H1 (cell line): ENCODE results near the gene LTA4H. TPM values are rescaled to one million over a fixed set of nuclear protein-coding genes. Genes with fewer than 3 reads are reported as not detected.

Experiments used
- BRCA1 ChIP-seq: IDR thresholded peaks from 2 replicates; pipeline ENCODE4 v1.6.1; 2012; ENCODE audit warnings: low read depth, low read length, improper control_type of control experiment
- CHD1 ChIP-seq: IDR thresholded peaks from 2 replicates; pipeline ENCODE4 v1.6.1; 2012; ENCODE audit warnings: low read depth, low read length, improper control_type of control experiment
- GTF2F1 ChIP-seq: IDR thresholded peaks from 2 replicates; pipeline ENCODE4 v1.6.1; 2012; ENCODE audit warnings: low read depth, low read length, improper control_type of control experiment, borderline replicate concordance
- USF2 ChIP-seq: IDR thresholded peaks from 2 replicates; pipeline ENCODE4 v1.6.1; 2011; ENCODE audit warnings: low read length, improper control_type of control experiment
- polyA plus RNA-seq, 7 experiments: library from polyadenylated mRNA; depleted of rRNA in 3 of 7; stranded (reverse) in 5 of 7; unstranded in 2 of 7; fragments of >200 nt in 5 of 7; fragments of 200-250 nt in 2 of 7; gene quantifications; 1 replicate in 5 of 7; 2 replicates in 1 of 7; 4 replicates in 1 of 7; pipeline versions ENCODE4 v1.2.1 to v1.2.3, GENCODE V29; 2011 to 2013; ENCODE audit warnings: missing spikeins in 2 of 7, mixed read lengths in 2 of 7
- total RNA-seq: library from RNA; stranded (reverse); fragmentation: NEBNext Ultra II Directional; extraction: Animal tissue kit (Norgen Biotek cat#: 25700); gene quantifications from 2 replicates; pipeline ENCODE4 v1.2.1, GENCODE V29; 2021

Gene LTA4H
- total and polyA plus RNA-seq, 2 of the 8 experiments (the other 6 are each of a cell fraction or from before 2014, with no cell fraction given), result 106 to 167 TPM

- no peak for TF ChIP-seq BRCA1
- no peak for TF ChIP-seq USF2
- TF ChIP-seq CHD1, result no peak
- TF ChIP-seq GTF2F1, result no peak
- TF ChIP-seq, all 59 proteins: peak for 0
Measured at GRCh38 chr12:96084624-96085023, 49.2 kb upstream of the LTA4H start (continued).
